Measurements from ENCODE around the gene MMEL1.

The MMEL1 gene

GRCh38 chr1:2546515-2547209 is 86.2 kb downstream of the MMEL1 start:
- DNase-seq (ENCODE audit: insufficient read length, low spot score) = peak; percentile 81
- peak; percentile 90 for FAIRE-seq

GRCh38 chr1:2545754-2546514 is 86.9 kb downstream of the MMEL1 start:
- FAIRE-seq = peak; percentile 91
- peak; percentile 99 for DNase-seq (ENCODE audit: insufficient read length, low spot score)

GRCh38 chr1:2544875-2545640 is 87.8 kb downstream of the MMEL1 start:
- DNase-seq (ENCODE audit: insufficient read length, low spot score) (no peak), FAIRE-seq (no peak)

- no peak for DNase-seq (ENCODE audit: insufficient read length, low spot score)
- FAIRE-seq = no peak
These were observed 88.5 kb downstream of the MMEL1 start for GRCh38 chr1:2544093-2544874.

GRCh38 chr1:2543543-2544092 is 89.2 kb downstream of the MMEL1 start:
- DNase-seq (ENCODE audit: insufficient read length, low spot score) = no peak
- FAIRE-seq = no peak

- FAIRE-seq (no peak), DNase-seq (ENCODE audit: insufficient read length, low spot score) (no peak)
These were observed 90.4 kb downstream of the MMEL1 start for GRCh38 chr1:2542246-2542915.

GRCh38 chr1:2541619-2542245 is 91.1 kb downstream of the MMEL1 start:
- no peak for FAIRE-seq
- DNase-seq (ENCODE audit: insufficient read length, low spot score) = no peak

GRCh38 chr1:2540816-2541492 is 91.9 kb downstream of the MMEL1 start:
- DNase-seq (ENCODE audit: insufficient read length, low spot score) = no peak
- FAIRE-seq = no peak
